ENCODE measurements around the gene HMGA1. TPM values are rescaled to one million over a fixed set of nuclear protein-coding genes. Genes with fewer than 3 reads are reported as not detected.

The HMGA1 gene
- total RNA-seq, 6 experiments from 2014 or later: 7.9 to 23.6 (median 14.8) TPM

GRCh38 chr6:34226066-34226465, 10.6 kb upstream of the HMGA1 start:
- WGBS (ENCODE audit: insufficient coverage, low coverage, low lambda C conversion rate, missing lambda C conversion rate): 70% methylated on average over 3 of the region's 7 CpGs
- H3K27me3 ChIP-seq: no peaks in the 10 kb centered on the region
- no peaks in the 10 kb centered on the region for H3K9me3 ChIP-seq
- intact Hi-C loops (cut with DNase I): no loop called here
- H3K27ac ChIP-seq: no peak overlapping the region
- no peak overlapping the region for H3K4me3 ChIP-seq
- TF ChIP-seq POLR2A (IDR thresholded peaks at IDR 0.05): no peak
- no peak for TF ChIP-seq CTCF (IDR thresholded peaks at IDR 0.05)
- H3K36me3 ChIP-seq: no peaks in the 10 kb centered on the region
- H3K4me1 ChIP-seq: peaks cover 0 to 11% (median 0%) of the 10 kb centered on the region in 4 donors
- ATAC-seq (no peak), DNase-seq (no peak)

- DNase-seq (no peak), ATAC-seq (no peak)
- Histone ChIP-seq H3K27me3 (no peaks in the 10 kb centered on the region), H3K9me3 (no peaks in the 10 kb centered on the region), H3K27ac (no peak overlapping the region), H3K4me1 (peaks cover 0 to 11% (median 0%) of the 10 kb centered on the region in 4 donors), H3K36me3 (no peaks in the 10 kb centered on the region), H3K4me3 (no peak overlapping the region)
- WGBS (ENCODE audit: insufficient coverage, low coverage, low lambda C conversion rate, missing lambda C conversion rate): 89% methylated on average over 9 of the region's 15 CpGs
- TF ChIP-seq CTCF (IDR thresholded peaks at IDR 0.05) (no peak), POLR2A (IDR thresholded peaks at IDR 0.05) (no peak)
- intact Hi-C loops (cut with DNase I): no loop called here
Measured at GRCh38 chr6:34226731-34227586, 9.7 kb upstream of the HMGA1 start.

- 72% methylated on average over 5 of the region's 16 CpGs for WGBS (ENCODE audit: insufficient coverage, low coverage, low lambda C conversion rate, missing lambda C conversion rate)
- H3K27ac ChIP-seq: no peak overlapping the region
- no peak for DNase-seq
Measured at GRCh38 chr6:34227761-34228421, 8.8 kb upstream of the HMGA1 start.

GRCh38 chr6:34229877-34230276, 6.8 kb upstream of the HMGA1 start:
- no peak overlapping the region for H3K4me3 ChIP-seq
- WGBS (ENCODE audit: insufficient coverage, low coverage, low lambda C conversion rate, missing lambda C conversion rate): 90% methylated on average over 5 of the region's 8 CpGs
- H3K36me3 ChIP-seq: no peaks in the 10 kb centered on the region
- H3K27me3 ChIP-seq: no peaks in the 10 kb centered on the region
- no peak overlapping the region for H3K27ac ChIP-seq
- TF ChIP-seq POLR2A (IDR thresholded peaks at IDR 0.05) (no peak), CTCF (IDR thresholded peaks at IDR 0.05) (no peak)
- no peaks in the 10 kb centered on the region for H3K4me1 ChIP-seq
- H3K9me3 ChIP-seq: no peaks in the 10 kb centered on the region
- ATAC-seq: no peak
- intact Hi-C loops (cut with DNase I): no loop called here
- DNase-seq: no peak

More at GRCh38 chr6:34227761-34228421, 8.8 kb upstream of the HMGA1 start:
- intact Hi-C loops (cut with DNase I): no loop called here
- Histone ChIP-seq H3K36me3 (no peaks in the 10 kb centered on the region), H3K4me3 (no peak overlapping the region), H3K27me3 (no peaks in the 10 kb centered on the region), H3K4me1 (peaks cover 0 to 11% (median 0%) of the 10 kb centered on the region in 4 donors), H3K9me3 (no peaks in the 10 kb centered on the region)
- ATAC-seq: no peak
- no peak for TF ChIP-seq POLR2A (IDR thresholded peaks at IDR 0.05)
- TF ChIP-seq CTCF (IDR thresholded peaks at IDR 0.05): no peak

Data from right lobe of liver (tissue), 6 donors.